Ascending aorta (tissue), 2 donors: ENCODE results near the gene PLA2G4E. TPM values are rescaled to one million over a fixed set of nuclear protein-coding genes. Genes with fewer than 3 reads are reported as not detected.

ENCODE experiments used
- DNase-seq, 2 donors: peaks; one replicate each; pipeline ENCODE4 v3.0.0-alpha.2; 2019; ENCODE audit warnings: low spot score in 2 of 2
- H3K27ac ChIP-seq, 2 donors: fragments of 200-600 bp; sonication (generic); one replicate each; pipeline ENCODE4 v1.5.1; 2016 to 2017; ENCODE audit warnings: mild to moderate bottlenecking in 1 of 2
- H3K27me3 ChIP-seq: fragments of 200-600 bp; sonication (generic); one replicate; pipeline ENCODE4 v1.5.1; 2017
- H3K36me3 ChIP-seq, 2 donors: fragments of 200-600 bp; sonication (generic); one replicate each; pipeline ENCODE4 v1.5.1; 2016
- H3K4me1 ChIP-seq, 2 donors: fragments of 200-600 bp; sonication (generic); one replicate each; pipeline ENCODE4 v1.5.1; 2016 to 2017; ENCODE audit warnings: mild to moderate bottlenecking in 1 of 2
- H3K4me3 ChIP-seq, 2 donors: fragments of 200-600 bp; sonication (generic); one replicate each; pipeline ENCODE4 v1.5.1; 2016 to 2017; ENCODE audit warnings: mild to moderate bottlenecking in 1 of 2
- H3K9me3 ChIP-seq, 2 donors: fragments of 200-600 bp; sonication (generic); one replicate each; pipeline ENCODE4 v1.5.1; 2016
- CTCF ChIP-seq, 3 experiments: fragments of 200-600 bp in 2 of 3; fragments of 450-650 bp in 1 of 3; sonication (generic) in 2 of 3; IDR thresholded peaks; one replicate each; pipeline ENCODE4 v1.5.1; 2016 to 2019; ENCODE audit warnings: antibody characterized with exemption in 3 of 3, mild to moderate bottlenecking in 1 of 3, moderate library complexity in 1 of 3
- intact Hi-C: fragments of 100-400 bp; cut with DNase I; formaldehyde crosslinking; loops from one replicate; pipeline ENCODE4 v1.15.1; 2023
- total RNA-seq: library from RNA; depleted of rRNA; stranded (reverse); fragments of >200 nt; gene quantifications from one replicate; pipeline ENCODE4 v1.1.0, GENCODE V29; 2016

The PLA2G4E gene, protein sequence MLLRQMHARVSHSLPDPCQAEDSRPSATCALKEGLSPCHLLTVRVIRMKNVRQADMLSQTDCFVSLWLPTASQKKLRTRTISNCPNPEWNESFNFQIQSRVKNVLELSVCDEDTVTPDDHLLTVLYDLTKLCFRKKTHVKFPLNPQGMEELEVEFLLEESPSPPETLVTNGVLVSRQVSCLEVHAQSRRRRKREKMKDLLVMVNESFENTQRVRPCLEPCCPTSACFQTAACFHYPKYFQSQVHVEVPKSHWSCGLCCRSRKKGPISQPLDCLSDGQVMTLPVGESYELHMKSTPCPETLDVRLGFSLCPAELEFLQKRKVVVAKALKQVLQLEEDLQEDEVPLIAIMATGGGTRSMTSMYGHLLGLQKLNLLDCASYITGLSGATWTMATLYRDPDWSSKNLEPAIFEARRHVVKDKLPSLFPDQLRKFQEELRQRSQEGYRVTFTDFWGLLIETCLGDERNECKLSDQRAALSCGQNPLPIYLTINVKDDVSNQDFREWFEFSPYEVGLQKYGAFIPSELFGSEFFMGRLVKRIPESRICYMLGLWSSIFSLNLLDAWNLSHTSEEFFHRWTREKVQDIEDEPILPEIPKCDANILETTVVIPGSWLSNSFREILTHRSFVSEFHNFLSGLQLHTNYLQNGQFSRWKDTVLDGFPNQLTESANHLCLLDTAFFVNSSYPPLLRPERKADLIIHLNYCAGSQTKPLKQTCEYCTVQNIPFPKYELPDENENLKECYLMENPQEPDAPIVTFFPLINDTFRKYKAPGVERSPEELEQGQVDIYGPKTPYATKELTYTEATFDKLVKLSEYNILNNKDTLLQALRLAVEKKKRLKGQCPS
- total RNA-seq = not detected

GRCh38 chr15:42020713-42021273 is at the start of gene PLA2G4E:
PLA2G4E (minus strand) TSS chr15:42021042; CDS start chr15:42021030, 12 bp downstream.
- Histone ChIP-seq H3K4me3 (no peak within 1 kb of the TSS), H3K27me3 (no peaks in the 10 kb centered on the region), H3K4me1 (no peaks in the 10 kb centered on the region), H3K36me3 (no peaks in the 10 kb centered on the region), H3K9me3 (no peaks in the 10 kb centered on the region), H3K27ac (no peak within 1 kb of the TSS)
- intact Hi-C loops = no loop called here
- DNase-seq = no peak
- no peak for TF ChIP-seq CTCF (IDR thresholded peaks at IDR 0.05)

DNA sequence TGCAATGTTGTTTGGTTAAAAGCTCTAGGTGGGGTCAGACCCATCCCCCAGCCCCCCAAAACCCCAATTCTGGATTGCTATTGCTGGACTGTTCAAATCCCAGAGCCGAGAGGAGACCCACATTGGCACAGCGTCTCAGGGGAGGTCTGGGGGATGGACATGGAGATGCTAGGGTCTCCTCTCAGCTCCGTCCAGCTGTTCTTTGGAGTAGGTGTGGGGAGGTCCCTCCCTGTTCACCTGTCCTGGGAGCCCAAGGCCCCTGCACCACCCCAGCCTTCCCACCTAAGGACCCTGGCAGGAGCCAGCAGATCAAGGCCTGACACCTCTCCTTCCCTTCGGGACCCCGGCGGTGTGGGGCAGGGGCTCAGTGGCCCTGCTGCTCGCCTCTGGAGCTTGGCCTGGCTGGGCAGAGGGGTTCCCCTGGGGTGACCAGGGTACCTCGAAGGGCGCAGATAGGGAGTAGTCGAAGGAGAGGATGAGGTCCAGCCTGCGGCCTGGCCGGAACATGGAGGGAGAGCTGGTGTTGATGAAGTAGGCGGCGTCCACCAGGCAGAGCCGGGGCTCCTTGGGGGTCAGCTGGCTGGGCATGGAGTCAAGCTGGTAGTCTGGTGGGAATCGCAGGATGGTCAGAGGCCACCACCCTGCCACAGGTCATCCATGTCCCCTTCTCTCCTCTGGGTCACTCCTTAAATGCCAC is 49.6 kb upstream of the PLA2G4E start:
- intact Hi-C loops = no loop called here
- no peaks in the 10 kb centered on the region for H3K9me3 ChIP-seq
- H3K4me3 ChIP-seq = no peak overlapping the region
- peak in 1 of 2 donors; percentile 55 for DNase-seq
- no peaks in the 10 kb centered on the region for H3K36me3 ChIP-seq
- no peaks in the 10 kb centered on the region for H3K4me1 ChIP-seq
- no peaks in the 10 kb centered on the region for H3K27me3 ChIP-seq
- H3K27ac ChIP-seq = no peak overlapping the region
- TF ChIP-seq CTCF (IDR thresholded peaks at IDR 0.05) = no peak

- Histone ChIP-seq H3K9me3 (no peaks in the 10 kb centered on the region), H3K4me1 (no peaks in the 10 kb centered on the region), H3K27ac (no peak overlapping the region), H3K36me3 (no peaks in the 10 kb centered on the region), H3K4me3 (no peak overlapping the region), H3K27me3 (no peaks in the 10 kb centered on the region)
- no peak for TF ChIP-seq CTCF (IDR thresholded peaks at IDR 0.05)
- intact Hi-C loops = no loop called here
- peak in 1 of 2 donors; percentile 56 for DNase-seq
Measured at GRCh38 chr15:42069496-42070278, 48.8 kb upstream of the PLA2G4E start.

- H3K9me3 ChIP-seq = no peaks in the 10 kb centered on the region
- TF ChIP-seq CTCF (IDR thresholded peaks at IDR 0.05) = no peak
- no peaks in the 10 kb centered on the region for H3K36me3 ChIP-seq
- no peak overlapping the region for H3K27ac ChIP-seq
- H3K4me1 ChIP-seq = no peaks in the 10 kb centered on the region
- no peak overlapping the region for H3K4me3 ChIP-seq
- intact Hi-C loops = no loop called here
- no peaks in the 10 kb centered on the region for H3K27me3 ChIP-seq
- no peak for DNase-seq
Measured at GRCh38 chr15:42069025-42069424, 48.2 kb upstream of the PLA2G4E start.

DNA sequence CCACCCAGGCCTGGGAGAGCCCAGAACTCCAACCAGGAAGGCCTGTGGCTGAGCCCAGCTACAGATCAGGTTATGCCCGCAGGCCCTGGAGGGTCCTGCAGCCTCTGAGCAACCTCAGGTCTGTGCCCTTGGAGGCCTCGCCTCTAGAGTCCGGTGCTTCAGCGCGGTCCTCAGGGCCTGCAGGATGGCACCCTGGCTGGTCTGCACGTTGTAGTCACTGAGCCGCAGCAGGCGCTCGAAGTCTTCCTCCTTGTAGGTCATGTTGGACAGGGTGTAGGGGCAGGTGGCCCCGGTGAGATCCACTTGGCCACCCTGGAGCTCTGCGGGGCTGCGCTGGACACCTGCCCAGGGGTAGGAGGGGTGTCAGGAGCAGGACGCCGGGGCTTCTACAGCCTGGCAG is 47.8 kb upstream of the PLA2G4E start:
- TF ChIP-seq CTCF (IDR thresholded peaks at IDR 0.05) = no peak

More for the DNA sequence above, 47.8 kb upstream of the PLA2G4E start:
- no peaks in the 10 kb centered on the region for H3K4me1 ChIP-seq
- no peaks in the 10 kb centered on the region for H3K36me3 ChIP-seq
- no peak overlapping the region for H3K27ac ChIP-seq
- intact Hi-C loops = no loop called here
- DNase-seq = peak in 1 of 2 donors; percentile 61
- H3K4me3 ChIP-seq = no peak overlapping the region
- H3K27me3 ChIP-seq = no peaks in the 10 kb centered on the region
- no peaks in the 10 kb centered on the region for H3K9me3 ChIP-seq
